Measurements from ENCODE around the gene LCT.

LCT gene

GRCh38 chr2:135850892-135851668 lies 14.1 kb upstream of the LCT start:
- no peak for TF ChIP-seq JUND (IDR thresholded peaks at IDR 0.05; ENCODE audit: low read depth)
- no peak for DNase-seq (ENCODE audit: low read depth in 1 of 2, low spot score in 1 of 2)
- in situ Hi-C loops (cut with HindIII; ENCODE audit: low pct_unique_long_range_greater_than_20kb, low sequenced_read_pairs) = no loop called here

GRCh38 chr2:135849087-135849486 lies 12.1 kb upstream of the LCT start:
- TF ChIP-seq JUND (IDR thresholded peaks at IDR 0.05; ENCODE audit: low read depth) = no peak
- DNase-seq (ENCODE audit: low read depth in 1 of 2, low spot score in 1 of 2) = no peak
- in situ Hi-C loops (cut with HindIII; ENCODE audit: low pct_unique_long_range_greater_than_20kb, low sequenced_read_pairs) = no loop called here

DNA sequence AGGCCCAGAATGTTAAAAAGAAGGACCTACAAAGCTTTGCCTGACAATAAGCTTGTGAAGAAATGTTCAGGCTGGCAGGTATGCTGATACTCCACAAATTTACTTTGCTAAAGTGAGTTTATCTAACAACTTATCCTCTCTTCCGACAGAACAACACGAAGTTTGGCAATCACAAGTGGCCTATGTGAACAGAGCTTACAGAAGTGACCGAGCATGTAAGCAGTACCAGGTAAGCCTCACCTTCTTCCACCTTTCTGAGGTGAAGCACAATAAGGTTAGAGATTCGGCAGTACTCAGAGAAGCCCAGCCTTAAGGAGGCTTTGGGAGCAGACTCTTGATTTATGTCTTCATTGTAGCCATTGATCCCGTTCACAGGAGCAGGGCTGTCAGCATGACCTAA lies 9.0 kb upstream of the LCT start:
- DNase-seq (ENCODE audit: low read depth in 1 of 2, low spot score in 1 of 2) = no peak
- in situ Hi-C loops (cut with HindIII; ENCODE audit: low pct_unique_long_range_greater_than_20kb, low sequenced_read_pairs) = no loop called here
- no peak for TF ChIP-seq JUND (IDR thresholded peaks at IDR 0.05; ENCODE audit: low read depth)

DNA sequence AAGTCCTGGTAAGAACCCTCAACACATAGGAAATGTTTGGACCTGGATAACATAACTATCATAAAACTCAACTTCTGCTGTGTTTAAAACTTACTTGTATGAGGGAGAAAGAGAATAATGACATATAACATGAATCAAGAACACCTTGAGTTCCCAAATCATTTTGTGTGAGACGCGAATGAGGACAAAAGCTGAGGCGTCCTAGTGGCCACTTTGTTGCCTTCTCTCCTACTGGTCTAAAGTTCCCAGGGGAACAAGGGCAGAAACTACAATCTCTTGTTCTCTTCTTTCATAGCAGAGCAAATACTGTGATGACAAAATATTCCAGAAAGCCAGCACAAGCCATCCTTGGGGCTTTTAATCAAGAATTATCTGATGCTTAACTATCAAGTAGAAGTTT lies 8.3 kb upstream of the LCT start:
- in situ Hi-C loops (cut with HindIII; ENCODE audit: low pct_unique_long_range_greater_than_20kb, low sequenced_read_pairs) = no loop called here
- TF ChIP-seq JUND (IDR thresholded peaks at IDR 0.05; ENCODE audit: low read depth) = no peak
- DNase-seq (ENCODE audit: low read depth in 1 of 2, low spot score in 1 of 2) = no peak

DNA sequence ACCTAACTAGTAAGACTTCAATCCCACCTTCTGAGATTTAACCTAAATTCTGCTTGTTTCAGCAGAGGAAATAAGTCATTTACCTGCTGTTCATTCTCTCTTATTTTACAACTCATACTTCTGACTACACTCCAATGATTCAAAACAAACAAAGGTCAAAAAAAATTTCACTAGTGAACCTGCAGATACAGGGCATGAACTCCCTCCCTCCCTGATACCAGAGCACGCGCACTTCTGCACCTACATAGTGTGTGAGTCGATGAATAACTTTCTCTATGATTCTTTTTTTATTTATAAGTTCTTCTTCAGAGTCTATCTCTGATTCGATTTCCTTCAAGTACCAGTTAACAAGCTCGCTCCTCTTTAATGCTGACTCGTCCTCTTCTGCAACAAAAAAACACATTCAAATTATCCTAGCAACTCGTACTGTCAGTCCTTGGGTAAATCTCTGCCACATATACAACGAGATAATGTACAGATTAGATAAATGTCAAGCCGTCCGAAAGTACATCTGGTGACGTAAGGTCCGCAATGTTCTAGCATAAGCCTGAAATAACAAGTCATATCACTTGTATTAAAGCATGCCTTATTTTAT lies 7.4 kb upstream of the LCT start:
- in situ Hi-C loops (cut with HindIII; ENCODE audit: low pct_unique_long_range_greater_than_20kb, low sequenced_read_pairs) = no loop called here
- no peak for DNase-seq (ENCODE audit: low read depth in 1 of 2, low spot score in 1 of 2)
- TF ChIP-seq JUND (IDR thresholded peaks at IDR 0.05; ENCODE audit: low read depth) = no peak

- in situ Hi-C loops (cut with HindIII; ENCODE audit: low pct_unique_long_range_greater_than_20kb, low sequenced_read_pairs) = no loop called here
- no peak for TF ChIP-seq JUND (IDR thresholded peaks at IDR 0.05; ENCODE audit: low read depth)
- no peak for DNase-seq (ENCODE audit: low read depth in 1 of 2, low spot score in 1 of 2)
Measured at GRCh38 chr2:135843671-135844070, 6.7 kb upstream of the LCT start.

DNA sequence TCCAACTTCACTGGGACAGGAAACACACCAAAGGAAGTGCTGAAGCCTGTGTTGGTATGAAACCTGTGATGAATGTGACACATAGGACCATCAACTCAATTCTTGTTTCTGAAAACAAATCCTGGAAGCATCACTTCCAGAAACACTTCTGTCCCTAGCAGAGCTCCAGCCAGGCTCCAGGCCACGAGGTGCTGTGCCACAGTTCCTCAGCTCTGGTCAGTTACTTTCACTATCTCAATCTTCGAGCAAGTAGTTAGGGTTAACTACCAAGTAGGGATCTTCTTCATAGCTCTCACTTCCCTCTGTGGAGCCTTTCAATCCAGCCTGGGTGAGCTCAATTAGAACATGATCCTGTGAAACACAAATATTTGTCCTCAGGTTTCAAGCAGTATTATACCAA lies 3.6 kb upstream of the LCT start:
- TF ChIP-seq JUND (IDR thresholded peaks at IDR 0.05; ENCODE audit: low read depth) = no peak
- DNase-seq (ENCODE audit: low read depth in 1 of 2, low spot score in 1 of 2) = no peak
- in situ Hi-C loops (cut with HindIII; ENCODE audit: low pct_unique_long_range_greater_than_20kb, low sequenced_read_pairs) = no loop called here

DNA sequence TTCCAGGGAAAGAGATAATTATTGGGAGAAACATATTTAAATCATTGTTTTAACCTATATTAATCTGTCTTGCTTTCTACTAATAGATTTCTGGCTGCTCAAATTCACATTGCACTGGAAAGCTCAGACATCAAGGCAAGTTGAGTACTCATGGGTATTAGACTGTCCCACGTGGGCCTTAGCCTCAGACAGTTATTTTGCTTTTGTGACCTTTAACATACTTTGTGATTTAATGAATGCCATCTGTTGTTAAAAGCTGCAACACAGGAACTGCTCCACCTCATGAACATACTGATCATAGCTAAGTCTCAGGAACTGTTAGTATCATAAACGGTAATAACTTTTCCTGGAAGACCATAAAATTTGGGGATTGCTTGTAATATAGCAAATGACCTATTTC lies 2.7 kb upstream of the LCT start:
- DNase-seq (ENCODE audit: low read depth in 1 of 2, low spot score in 1 of 2) = no peak
- in situ Hi-C loops (cut with HindIII; ENCODE audit: low pct_unique_long_range_greater_than_20kb, low sequenced_read_pairs) = no loop called here
- no peak for TF ChIP-seq JUND (IDR thresholded peaks at IDR 0.05; ENCODE audit: low read depth)

GRCh38 chr2:135838502-135838901 lies 1.5 kb upstream of the LCT start:
- in situ Hi-C loops (cut with HindIII; ENCODE audit: low pct_unique_long_range_greater_than_20kb, low sequenced_read_pairs) = no loop called here
- DNase-seq (ENCODE audit: low read depth in 1 of 2, low spot score in 1 of 2) = no peak
- TF ChIP-seq JUND (IDR thresholded peaks at IDR 0.05; ENCODE audit: low read depth) = no peak

DNA sequence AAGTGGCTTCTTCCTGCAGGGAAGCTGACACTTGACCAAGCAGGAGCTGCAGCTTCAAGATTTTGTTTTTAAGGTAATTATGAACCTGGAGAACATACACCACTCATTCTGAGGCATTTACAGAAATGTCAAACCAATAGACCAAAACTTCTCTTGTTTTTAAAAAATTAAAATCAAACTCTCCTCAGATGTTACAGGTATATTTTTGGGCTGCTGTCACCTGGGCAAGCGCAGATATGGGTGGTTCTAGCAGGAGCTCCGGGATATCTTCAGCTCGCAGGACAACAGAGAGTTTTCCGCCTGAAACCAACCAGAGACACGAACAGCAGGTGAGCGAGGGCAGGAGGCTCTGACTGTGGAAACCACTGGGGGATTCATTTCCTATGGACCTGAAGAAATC lies 4.1 kb downstream of the LCT start:
- TF ChIP-seq JUND (IDR thresholded peaks at IDR 0.05; ENCODE audit: low read depth) = no peak
- in situ Hi-C loops (cut with HindIII; ENCODE audit: low pct_unique_long_range_greater_than_20kb, low sequenced_read_pairs) = no loop called here

GRCh38 chr2:135831180-135831812 lies 5.7 kb downstream of the LCT start:
- DNase-seq (ENCODE audit: low read depth in 1 of 2, low spot score in 1 of 2) = no peak
- TF ChIP-seq JUND (IDR thresholded peaks at IDR 0.05; ENCODE audit: low read depth) = no peak
- in situ Hi-C loops (cut with HindIII; ENCODE audit: low pct_unique_long_range_greater_than_20kb, low sequenced_read_pairs) = no loop called here

More for the DNA sequence above, 4.1 kb downstream of the LCT start:
- DNase-seq (ENCODE audit: low read depth in 1 of 2, low spot score in 1 of 2) = no peak

DNA sequence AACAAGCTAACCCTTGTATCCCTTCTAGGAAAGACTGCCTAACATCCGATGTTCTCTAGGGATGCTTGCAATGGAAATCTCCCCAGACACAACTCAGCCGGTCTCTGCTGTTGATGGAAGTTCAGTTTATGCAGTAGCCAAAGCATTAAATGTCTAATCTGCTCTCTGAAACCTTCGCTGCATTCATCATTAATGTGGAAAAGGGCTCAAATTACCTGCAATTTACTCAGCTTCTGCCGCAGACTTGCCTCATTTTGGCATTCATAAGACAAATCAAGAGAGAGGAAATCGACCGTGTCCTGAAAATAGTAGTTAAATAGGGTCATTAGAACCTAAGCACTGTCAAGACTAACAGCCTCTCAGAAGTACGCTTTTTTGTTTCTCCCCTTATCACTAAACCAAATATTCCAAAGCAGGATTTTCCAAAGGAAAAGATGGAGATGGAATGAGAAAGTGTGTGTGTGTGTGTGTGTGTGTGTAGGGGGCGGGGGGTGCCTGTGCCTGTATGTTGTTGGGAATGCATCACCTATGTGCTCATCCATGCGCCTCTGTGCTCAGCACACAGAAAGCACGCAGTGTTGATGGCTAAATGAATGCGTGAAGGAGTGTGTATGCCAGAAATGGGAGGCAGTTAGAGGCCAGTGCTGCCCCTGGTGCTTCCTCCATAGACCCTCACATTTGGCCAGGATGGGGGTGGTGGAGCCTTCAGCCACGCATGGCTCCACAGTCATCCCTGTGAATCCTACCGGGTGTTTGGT lies 7.4 kb downstream of the LCT start:
- no peak for DNase-seq (ENCODE audit: low read depth in 1 of 2, low spot score in 1 of 2)
- no peak for TF ChIP-seq JUND (IDR thresholded peaks at IDR 0.05; ENCODE audit: low read depth)
- in situ Hi-C loops (cut with HindIII; ENCODE audit: low pct_unique_long_range_greater_than_20kb, low sequenced_read_pairs) = no loop called here

DNA sequence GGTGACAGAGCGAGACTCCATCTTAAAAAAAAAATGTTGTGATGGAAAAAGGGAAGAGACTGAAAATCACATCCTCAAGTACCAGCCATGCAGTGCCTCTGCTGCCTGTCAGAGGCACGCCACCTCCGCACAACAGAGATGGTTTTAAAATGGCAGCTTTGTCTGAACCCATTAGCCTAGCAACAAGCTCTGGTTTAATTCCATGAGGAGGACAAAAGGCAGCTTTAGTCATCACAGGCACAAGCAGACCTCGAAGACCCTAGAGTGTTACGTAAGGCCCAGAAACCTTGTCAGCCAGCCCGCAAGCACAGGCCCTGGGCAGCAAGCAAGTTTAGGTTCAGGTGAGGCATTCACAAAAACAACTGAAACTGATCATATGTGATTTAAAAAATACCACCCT lies 10.4 kb downstream of the LCT start:
- TF ChIP-seq JUND (IDR thresholded peaks at IDR 0.05; ENCODE audit: low read depth) = no peak
- in situ Hi-C loops (cut with HindIII; ENCODE audit: low pct_unique_long_range_greater_than_20kb, low sequenced_read_pairs) = no loop called here
- no peak for DNase-seq (ENCODE audit: low read depth in 1 of 2, low spot score in 1 of 2)
